Erythroblast (primary cell): ENCODE results near the gene FLT3.

ENCODE experiments used
- GATA1 ChIP-seq: IDR thresholded peaks from 2 replicates; pipeline ENCODE4 v1.6.1; 2011; ENCODE audit warnings: low read depth, mild to moderate bottlenecking, control low read depth, low read length, moderate library complexity
- POLR2A ChIP-seq: IDR thresholded peaks from 2 replicates; pipeline ENCODE4 v1.6.1; 2011; ENCODE audit warnings: mild to moderate bottlenecking, low read length

GRCh38 chr13:27955014-27955591 lies 145.3 kb downstream of the FLT3 start:
- TF ChIP-seq POLR2A = no peak
- TF ChIP-seq GATA1 = no peak
